Retinal pigment epithelial cell (primary cell): ENCODE measurements around the gene CCDC61.

Experiments used
- DNase-seq: peaks from one replicate; pipeline ENCODE4 v3.0.0-alpha.2; 2010; ENCODE audit warnings: low read depth
- H3K4me3 ChIP-seq: 2 replicates; pipeline ENCODE4 v1.5.1; 2011; ENCODE audit warnings: mild to moderate bottlenecking, low read length, control low read depth, moderate library complexity
- CTCF ChIP-seq: conservative IDR thresholded peaks from 2 replicates; pipeline ENCODE4 v1.5.1; 2011; ENCODE audit warnings: low read depth, low read length, control low read depth, inconsistent platforms

CCDC61 gene

DNA sequence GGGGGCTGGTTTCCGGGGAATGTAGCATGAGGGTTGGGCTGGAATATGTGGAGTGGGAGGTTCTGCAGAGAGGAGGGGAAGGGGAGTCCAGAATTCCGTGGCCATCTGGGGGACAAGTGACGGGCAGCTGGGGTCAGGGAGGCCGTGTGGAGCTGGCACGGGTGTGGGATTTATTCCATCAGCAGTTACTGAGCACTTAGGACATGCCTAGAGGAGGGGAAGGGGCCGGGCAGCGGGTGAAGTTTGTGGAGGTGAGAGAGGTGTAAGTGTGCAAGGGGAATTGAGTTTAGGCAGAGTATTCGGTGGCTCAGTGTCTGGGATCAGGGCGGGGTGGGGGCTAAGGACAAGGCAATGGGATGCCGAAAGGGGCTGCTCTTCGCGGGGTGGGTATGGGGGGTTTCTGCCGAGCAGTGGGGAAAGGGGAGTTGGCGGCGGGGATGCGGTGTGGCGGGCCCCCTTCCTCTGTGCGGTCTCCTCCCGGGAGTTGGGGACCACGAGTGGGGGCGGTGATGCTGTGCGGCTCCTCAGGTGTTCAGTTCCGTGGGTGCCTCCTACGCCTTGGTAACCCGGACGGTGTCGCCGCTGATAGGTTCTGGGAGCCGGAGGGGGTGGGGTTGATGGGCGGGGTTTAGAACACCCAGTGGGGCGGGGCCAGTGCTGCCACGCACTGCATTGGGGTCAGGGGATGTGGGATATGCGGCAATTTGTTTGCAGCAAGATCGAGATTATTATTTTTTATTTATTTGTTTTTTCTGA, 5.4 kb downstream of the CCDC61 start:
- H3K4me3 ChIP-seq: peak overlapping the region; percentile 49
- no peak for DNase-seq
- no peak for TF ChIP-seq CTCF

DNA sequence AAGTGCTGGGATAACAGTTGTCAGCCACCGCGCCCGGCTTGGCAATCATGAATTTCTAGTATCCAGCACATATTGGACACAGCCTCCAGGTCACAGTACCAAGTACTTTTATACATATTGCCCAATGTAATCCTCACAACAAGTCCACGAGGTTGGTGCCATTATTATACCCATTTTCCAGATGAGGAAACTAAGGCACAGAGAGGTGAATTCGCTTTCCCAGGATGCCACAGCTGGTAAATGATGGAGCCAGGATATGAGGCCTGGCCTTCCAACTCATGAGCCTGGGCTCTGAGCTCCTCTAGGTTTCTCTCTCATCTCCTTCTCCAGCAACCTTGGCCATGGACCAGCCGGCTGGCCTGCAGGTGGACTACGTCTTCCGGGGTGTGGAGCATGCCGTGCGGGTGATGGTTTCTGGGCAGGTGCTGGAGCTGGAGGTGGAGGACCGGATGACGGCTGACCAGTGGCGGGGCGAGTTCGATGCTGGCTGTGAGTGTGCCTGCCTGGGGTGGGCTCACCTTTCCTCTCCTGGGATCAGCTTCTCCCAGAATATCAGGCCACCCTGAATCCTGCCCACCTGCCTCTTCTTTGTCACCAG, 7.5 kb downstream of the CCDC61 start:
- no peak overlapping the region for H3K4me3 ChIP-seq
- DNase-seq: no peak
- no peak for TF ChIP-seq CTCF

- TF ChIP-seq CTCF: no peak
- H3K4me3 ChIP-seq: no peak overlapping the region
- no peak for DNase-seq
These were observed 11.1 kb downstream of the CCDC61 start for GRCh38 chr19:46006411-46006810.

GRCh38 chr19:46009530-46010510, 14.6 kb downstream of the CCDC61 start:
- peak; percentile 85 for TF ChIP-seq CTCF
- DNase-seq: no peak
- H3K4me3 ChIP-seq: no peak overlapping the region

DNA sequence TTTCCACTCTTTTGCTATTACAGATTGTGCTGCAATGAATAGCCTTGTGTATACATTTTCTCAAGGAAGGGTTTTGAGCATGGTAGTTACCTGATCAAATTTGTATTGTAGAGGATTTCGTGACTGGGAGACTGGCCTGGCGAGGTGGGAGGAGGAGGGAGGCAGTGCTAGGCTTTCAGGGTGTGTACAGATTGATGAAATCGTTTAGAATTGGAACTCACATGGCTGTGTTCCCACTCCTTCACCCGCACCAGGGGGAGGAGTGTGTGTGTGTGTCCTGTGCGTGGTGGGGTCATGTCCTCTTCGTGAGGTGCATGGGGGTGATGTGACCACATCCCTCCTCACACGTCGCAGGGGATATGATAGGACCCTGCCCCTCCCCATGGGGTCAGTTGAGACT, 19.3 kb downstream of the CCDC61 start:
- H3K4me3 ChIP-seq: peak overlapping the region; percentile 33
- no peak for DNase-seq
- TF ChIP-seq CTCF: no peak

- H3K4me3 ChIP-seq: peak overlapping the region; percentile 33
- TF ChIP-seq CTCF: no peak
- no peak for DNase-seq
These were observed 19.8 kb downstream of the CCDC61 start for GRCh38 chr19:46014941-46015686.
